Inferior parietal cortex (tissue), 1 donor: ENCODE data around the gene MAP10.
A peak's percentile ranks its signal among the peaks of the same experiment; 100 is the strongest.
"Not testable (repeated sequence)": the region's sequence is repeated elsewhere in the genome, so short reads cannot be mapped to it uniquely, and the experiment has no call there.

ENCODE experiments used
- DNase-seq: peaks from one replicate; pipeline ENCODE4 v3.0.0-alpha.2; 2016; ENCODE audit errors: extremely low spot score

Gene MAP10

GRCh38 chr1:232805269-232806185, at the start of gene MAP10:
Gene MAP10 (plus strand): TSS chr1:232805416. CDS start chr1:232805450, 34 bp downstream.
- DNase-seq = peak; percentile 64

- no peak for DNase-seq
Measured at GRCh38 chr1:232764458-232765251, 40.6 kb upstream of the MAP10 start.

- no peak for DNase-seq
Measured at GRCh38 chr1:232765542-232765941, 39.7 kb upstream of the MAP10 start.

GRCh38 chr1:232766241-232766890, 38.9 kb upstream of the MAP10 start:
- DNase-seq = no peak

- DNase-seq = no peak
Measured at GRCh38 chr1:232766904-232767303, 38.3 kb upstream of the MAP10 start.

GRCh38 chr1:232767305-232768074, 37.7 kb upstream of the MAP10 start:
- no peak for DNase-seq

GRCh38 chr1:232768793-232769192, 36.4 kb upstream of the MAP10 start:
- no peak for DNase-seq

- DNase-seq = no peak
Measured at GRCh38 chr1:232769733-232770132, 35.5 kb upstream of the MAP10 start.

- DNase-seq = no peak
Measured at GRCh38 chr1:232773752-232774151, 31.5 kb upstream of the MAP10 start.

- DNase-seq = no peak
Measured at GRCh38 chr1:232776526-232777106, 28.6 kb upstream of the MAP10 start.

- DNase-seq = no peak
Measured at GRCh38 chr1:232780354-232780753, 24.9 kb upstream of the MAP10 start.

GRCh38 chr1:232784794-232785193, 20.4 kb upstream of the MAP10 start:
- no peak for DNase-seq

- DNase-seq = not testable (repeated sequence)
Measured at GRCh38 chr1:232785630-232786029, 19.6 kb upstream of the MAP10 start.

GRCh38 chr1:232786845-232787455, 18.3 kb upstream of the MAP10 start:
- DNase-seq = no peak

GRCh38 chr1:232788235-232788872, 16.9 kb upstream of the MAP10 start:
- no peak for DNase-seq

- DNase-seq = no peak
Measured at GRCh38 chr1:232789651-232790050, 15.6 kb upstream of the MAP10 start.

GRCh38 chr1:232792949-232793348, 12.3 kb upstream of the MAP10 start:
- no peak for DNase-seq

- DNase-seq = no peak
Measured at GRCh38 chr1:232793944-232794343, 11.3 kb upstream of the MAP10 start.

GRCh38 chr1:232795497-232796053, 9.6 kb upstream of the MAP10 start:
- DNase-seq = no peak
